WTC11 (cell line): ENCODE results near the gene PPME1.

Source experiments
- ATF2 ChIP-seq: sonication (generic); formaldehyde crosslinking; IDR thresholded peaks from 2 replicates; pipeline ENCODE4 v1.8.1; 2022; ENCODE audit warnings: low read depth, missing genetic modification reagents, borderline replicate concordance
- CREB1 ChIP-seq: sonication (generic); formaldehyde crosslinking; IDR thresholded peaks from 2 replicates; pipeline ENCODE4 v1.8.0; 2023; ENCODE audit warnings: mild to moderate bottlenecking, missing genetic modification reagents
- CTCF ChIP-seq: fragments of 200-600 bp; IDR thresholded peaks from 2 replicates; pipeline ENCODE4 v1.8.0; 2022; ENCODE audit warnings: antibody characterized with exemption
- MAX ChIP-seq: sonication (generic); formaldehyde crosslinking; IDR thresholded peaks from 2 replicates; pipeline ENCODE4 v1.8.0; 2022; ENCODE audit warnings: mild to moderate bottlenecking, missing genetic modification reagents
- SP1 ChIP-seq: sonication (generic); formaldehyde crosslinking; conservative IDR thresholded peaks from 2 replicates; pipeline ENCODE4 v1.8.1; 2022; ENCODE audit warnings: missing genetic modification reagents
- TEAD4 ChIP-seq: sonication (generic); formaldehyde crosslinking; IDR thresholded peaks from 2 replicates; pipeline ENCODE4 v1.8.0; 2022; ENCODE audit warnings: mild to moderate bottlenecking, missing genetic modification reagents

- TF ChIP-seq CTCF (no peak), SP1 (CRISPR knock-in tag) (no peak), TEAD4 (no peak), MAX (CRISPR knock-in tag) (no peak), CREB1 (CRISPR knock-in tag) (no peak), ATF2 (CRISPR knock-in tag) (no peak)
These were observed 25.8 kb downstream of the PPME1 start for GRCh38 chr11:74196781-74197486.
